NCI-H2196 (cell line): ENCODE results near the gene ANKRD33B.
A peak's percentile ranks its signal among the peaks of the same experiment; 100 is the strongest.

Experiments used
- DNase-seq: peaks from one replicate; lab custom pipeline; 2025; ENCODE audit not compliant: unreplicated experiment; lab: John Stamatoyannopoulos, UW

Gene ANKRD33B

GRCh38 chr5:10688651-10689171 lies 124.8 kb downstream of the ANKRD33B start:
- DNase-seq, result no peak

- no peak for DNase-seq
Measured at GRCh38 chr5:10689391-10690081, 125.7 kb downstream of the ANKRD33B start.

- no peak for DNase-seq
Measured at GRCh38 chr5:10690460-10691440, 126.9 kb downstream of the ANKRD33B start.

DNA sequence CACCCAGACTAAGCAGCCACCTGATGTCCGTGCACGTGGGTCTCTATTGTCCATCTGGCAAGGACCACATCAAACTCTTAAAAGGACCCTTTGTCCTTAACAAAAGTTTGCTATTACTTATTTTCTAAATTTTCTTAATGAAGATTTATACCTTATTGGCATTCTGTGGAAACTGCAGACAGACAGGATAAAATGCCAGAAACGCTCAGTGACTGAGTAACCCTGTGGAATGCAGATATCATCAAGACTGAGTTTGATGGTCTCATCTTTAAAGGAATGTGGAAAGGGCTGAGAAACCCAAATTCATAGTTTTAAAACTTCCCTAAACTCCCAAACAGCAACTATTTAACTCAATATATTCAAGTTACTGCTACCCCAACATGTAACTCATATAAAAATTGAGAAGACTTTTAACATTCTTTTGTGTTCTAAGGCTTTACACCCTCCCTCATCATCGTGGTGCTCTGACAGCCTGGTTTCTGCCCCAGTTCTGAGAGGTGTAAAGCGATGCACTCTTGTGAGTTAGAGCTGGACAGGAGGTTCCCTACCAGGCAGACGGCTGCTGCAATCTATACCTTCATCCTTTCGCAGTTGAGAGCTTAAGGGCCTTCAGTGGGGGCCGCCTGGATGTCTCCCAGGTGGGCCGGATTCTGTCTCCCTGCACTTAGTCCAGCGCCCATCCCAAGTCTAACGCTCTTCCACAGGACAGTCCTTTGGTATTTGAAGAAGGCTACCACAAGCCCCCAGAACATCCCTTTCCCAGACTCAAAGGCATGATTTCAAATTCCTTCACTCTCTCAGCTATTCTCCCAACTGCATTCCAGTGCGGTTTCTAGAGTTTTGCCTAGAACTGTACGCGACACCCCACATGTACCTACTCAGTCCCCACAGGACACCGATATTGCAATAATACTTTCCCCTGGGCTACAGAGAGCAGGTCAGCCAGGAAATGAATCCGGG lies 128.2 kb downstream of the ANKRD33B start:
- no peak for DNase-seq

DNA sequence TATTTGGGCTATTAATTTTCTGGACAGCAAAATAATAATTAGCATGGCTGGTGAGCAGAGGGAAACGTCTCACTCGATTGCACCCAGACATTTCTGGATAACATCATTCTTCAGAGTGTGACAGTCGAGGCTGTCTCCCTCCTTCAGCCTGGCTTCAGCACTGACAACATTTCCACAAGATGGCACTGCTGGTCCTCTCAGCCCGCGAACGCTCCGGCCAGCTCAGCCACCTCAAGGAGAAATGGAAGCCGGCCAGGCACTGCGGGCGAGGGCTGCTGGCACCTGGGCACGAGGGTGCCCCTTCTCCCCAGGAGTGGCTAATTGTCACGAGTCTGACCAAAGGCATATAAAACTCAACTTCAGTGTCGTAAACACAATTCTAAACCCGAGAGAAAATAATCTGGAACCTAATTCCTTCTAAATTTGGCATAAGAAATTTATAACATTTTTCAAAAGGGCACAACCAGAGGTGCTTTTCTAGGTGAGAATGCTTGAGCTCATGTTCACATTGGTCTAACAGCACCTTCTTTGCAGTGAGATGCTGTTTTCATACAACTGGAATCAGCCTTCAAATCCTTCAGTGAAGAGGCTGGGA lies 131.3 kb downstream of the ANKRD33B start:
- DNase-seq, result peak; percentile 81

DNA sequence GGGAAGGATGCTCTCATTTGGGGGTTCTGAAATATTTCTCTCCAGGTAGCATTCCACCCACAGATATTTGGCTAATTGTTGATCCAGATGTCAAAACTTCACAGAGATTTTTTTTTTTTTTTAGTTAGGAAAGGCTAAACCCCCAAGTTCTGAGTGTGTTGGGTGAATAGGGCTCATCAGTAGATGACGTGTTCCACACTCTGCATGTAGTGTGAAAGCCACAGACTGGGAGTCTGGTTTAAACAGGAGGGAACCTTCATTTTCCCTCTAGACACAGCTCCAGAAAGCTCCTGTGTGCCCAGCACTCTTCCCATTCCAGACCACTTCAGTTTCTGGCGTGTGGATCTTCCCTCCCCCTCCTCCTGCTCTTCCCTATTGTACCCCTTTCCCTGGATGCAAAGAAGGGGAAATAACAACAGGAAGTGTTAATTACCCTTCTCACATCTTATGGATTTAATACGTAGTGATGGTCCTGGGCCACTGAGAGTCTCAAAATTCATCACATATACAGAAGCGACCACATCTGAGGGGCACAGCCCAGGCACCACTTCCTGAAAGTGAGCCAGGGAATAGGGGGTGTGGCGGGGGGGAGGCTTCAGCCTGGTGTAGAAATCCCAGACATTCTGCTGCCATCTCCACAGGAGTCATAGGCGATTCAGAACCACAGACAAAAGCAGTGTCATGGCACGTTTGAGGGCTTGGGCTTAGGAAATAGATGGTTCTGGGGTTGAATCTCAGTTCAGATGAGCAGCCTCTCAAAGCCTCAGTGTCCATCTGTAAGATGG lies 132.1 kb downstream of the ANKRD33B start:
- no peak for DNase-seq

GRCh38 chr5:10699281-10699874 lies 135.5 kb downstream of the ANKRD33B start:
- no peak for DNase-seq

- DNase-seq, result no peak
Measured at GRCh38 chr5:10699987-10700386, 136.1 kb downstream of the ANKRD33B start.

- DNase-seq, result no peak
Measured at GRCh38 chr5:10700516-10700915, 136.6 kb downstream of the ANKRD33B start.

DNA sequence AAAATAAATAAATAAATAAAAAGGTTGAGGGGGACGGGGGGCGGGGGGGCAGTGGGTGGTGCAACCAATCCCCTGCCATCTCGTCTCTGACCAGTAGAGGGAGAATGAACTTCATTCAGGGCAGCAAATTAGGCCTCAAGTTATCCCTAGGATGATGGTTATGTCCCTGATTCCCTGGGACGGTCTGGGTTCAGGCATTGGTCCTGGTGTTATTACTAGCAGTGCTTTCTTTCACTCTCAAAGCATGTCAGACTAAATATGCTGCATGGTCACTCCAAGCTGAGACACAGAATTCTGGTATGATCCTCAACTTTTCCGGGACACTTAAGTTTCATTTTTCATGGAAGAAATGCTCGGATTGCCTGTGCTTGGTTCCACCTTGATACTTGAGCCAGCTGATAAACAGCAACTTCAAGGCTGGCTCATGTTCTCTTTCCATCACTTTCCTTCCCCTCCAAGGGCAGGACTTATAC lies 137.7 kb downstream of the ANKRD33B start:
- DNase-seq, result peak; percentile 39

GRCh38 chr5:10702040-10702629 lies 138.3 kb downstream of the ANKRD33B start:
- no peak for DNase-seq

DNA sequence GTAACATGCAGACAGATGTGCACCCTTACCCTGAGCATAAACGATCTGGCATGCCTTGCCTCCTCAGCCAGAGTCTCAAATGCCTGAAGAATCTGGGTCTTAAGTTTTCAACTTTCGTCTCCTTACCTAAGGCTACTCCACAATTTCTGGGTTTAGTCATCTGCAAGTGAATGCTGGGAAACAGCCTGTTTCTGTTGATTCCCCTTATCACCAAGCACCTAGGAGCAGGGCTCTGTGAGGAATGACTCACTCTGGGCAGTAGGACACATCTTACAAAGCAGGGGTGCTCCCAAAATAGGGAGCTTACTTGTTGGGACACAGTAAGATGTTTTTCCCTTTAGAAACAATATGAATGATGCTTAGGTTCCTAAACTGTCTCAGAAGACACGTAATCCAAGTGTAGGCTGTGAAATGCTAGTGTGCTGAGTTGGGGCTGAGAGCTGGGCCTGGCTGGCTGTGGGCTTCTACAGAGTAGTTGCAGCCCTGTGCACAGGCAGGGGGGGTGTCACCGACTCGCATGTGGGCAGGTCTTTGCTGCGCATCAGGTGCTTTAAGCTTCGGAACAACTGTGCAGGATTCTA lies 139.1 kb downstream of the ANKRD33B start:
- no peak for DNase-seq

GRCh38 chr5:10703676-10704075 lies 139.8 kb downstream of the ANKRD33B start:
- no peak for DNase-seq

DNA sequence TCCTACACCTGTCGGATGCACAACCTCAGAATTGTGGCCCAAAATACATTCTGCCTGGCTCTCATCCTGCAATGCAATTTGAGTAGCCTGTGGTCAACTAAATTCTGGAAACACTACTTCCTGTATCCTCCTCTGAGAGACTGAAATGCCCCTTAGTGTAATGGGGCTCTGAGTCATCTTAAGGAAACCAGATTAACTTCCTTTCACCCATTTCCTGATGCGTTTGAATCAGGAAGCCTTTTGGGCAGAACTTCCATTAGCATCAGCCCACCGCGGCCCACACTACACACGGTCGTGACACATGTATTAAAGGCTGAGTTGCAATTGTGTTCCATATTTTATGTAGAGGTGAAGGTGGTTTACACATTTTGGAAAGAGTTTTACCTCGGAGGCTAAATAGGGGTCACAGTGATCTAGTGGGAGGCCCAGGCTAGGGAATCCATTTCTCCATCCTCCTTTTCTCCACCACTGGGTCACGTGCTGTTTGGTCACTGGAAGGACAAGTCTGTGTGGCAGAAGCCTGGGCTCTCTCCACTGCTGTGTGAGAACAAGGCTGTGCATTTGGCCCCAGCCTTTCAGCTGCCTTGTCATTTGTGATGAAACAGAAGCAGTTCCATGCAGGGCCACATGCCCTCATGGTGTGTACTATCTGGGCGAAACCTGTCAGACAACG lies 141.2 kb downstream of the ANKRD33B start:
- peak; percentile 27 for DNase-seq

DNA sequence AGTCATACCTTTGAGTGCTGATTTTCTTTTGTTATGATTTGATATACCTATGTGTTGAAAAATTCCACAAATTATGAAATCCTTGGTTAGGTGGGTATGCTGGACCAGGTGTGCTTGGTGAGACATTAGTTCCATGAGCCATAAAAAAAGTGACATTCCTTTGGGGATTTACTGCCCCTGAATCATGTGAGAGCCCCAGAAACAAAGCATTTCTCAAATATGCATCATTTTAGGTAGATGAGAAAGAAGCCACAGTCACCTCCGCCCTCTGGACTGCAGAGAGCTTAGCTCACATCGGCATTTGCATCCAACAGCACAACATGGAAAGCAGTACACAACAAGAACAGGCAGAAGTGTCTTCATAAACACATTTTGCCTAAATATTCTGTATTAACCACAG lies 141.9 kb downstream of the ANKRD33B start:
- no peak for DNase-seq

- DNase-seq, result no peak
Measured at GRCh38 chr5:10706326-10706725, 142.5 kb downstream of the ANKRD33B start.
